NOMO-1 treated with dmso at 0.1 percent for 144 hours (cell line): ENCODE data around the gene POLR3A.

Source experiments
- DNase-seq: peaks from one replicate; lab custom pipeline; 2025; ENCODE audit not compliant: unreplicated experiment; lab: John Stamatoyannopoulos, UW

Gene POLR3A

DNA sequence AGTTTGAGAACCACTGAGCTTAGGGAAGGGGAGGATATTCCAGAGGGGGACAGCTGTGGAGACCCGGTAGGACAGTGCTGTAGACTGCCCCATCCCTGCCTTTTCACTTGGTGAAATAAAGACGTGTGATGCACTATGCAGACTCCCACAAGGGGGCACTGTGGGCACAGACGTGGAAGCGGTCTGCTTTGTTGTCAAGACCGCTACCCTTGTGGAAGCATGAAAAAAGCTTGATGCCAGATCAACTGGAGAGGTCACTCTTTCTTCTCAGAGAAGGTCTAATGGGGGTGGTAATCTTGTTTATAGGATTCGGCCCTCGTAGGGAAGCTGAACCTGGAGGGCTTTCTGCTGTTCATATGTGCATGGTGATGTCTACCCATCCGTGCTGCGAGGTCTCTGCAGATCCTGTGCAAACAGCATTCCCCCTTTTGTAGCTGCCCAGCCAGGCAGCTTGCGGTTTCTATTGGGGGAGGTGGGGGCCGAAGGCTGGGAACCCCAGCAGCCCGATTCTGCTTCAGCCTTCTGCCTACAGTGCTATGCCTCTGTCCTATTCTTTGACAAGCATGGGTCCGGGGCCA, 18.1 kb upstream of the POLR3A start:
- DNase-seq, result peak; percentile 19

DNA sequence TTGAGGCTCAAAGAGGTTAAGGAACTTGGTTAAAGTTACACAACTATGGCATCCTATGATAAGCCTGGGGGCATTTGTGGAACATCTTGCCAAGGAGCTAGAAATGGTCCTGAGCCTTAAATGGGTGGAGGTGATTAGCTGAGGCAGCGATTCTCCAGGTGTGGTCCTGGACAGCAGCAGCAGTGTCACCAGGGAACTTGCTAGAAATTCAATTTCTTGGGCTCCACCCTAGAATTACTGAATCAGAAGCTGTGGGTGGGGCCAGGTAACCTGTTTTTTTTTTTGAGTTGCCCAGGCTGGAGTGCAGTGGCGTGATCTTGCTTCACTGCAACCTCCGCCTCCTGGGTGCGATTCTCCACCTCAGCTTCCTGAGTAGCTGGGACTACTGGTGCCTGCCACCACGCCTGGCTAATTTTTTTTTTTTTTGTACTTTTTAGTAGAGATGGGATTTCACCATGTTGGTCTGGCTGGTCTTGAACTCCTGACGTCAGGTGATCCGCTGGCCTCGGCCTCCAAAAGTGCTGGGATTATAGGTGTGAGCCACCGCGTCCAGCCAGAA, 17.5 kb upstream of the POLR3A start:
- no peak for DNase-seq

DNA sequence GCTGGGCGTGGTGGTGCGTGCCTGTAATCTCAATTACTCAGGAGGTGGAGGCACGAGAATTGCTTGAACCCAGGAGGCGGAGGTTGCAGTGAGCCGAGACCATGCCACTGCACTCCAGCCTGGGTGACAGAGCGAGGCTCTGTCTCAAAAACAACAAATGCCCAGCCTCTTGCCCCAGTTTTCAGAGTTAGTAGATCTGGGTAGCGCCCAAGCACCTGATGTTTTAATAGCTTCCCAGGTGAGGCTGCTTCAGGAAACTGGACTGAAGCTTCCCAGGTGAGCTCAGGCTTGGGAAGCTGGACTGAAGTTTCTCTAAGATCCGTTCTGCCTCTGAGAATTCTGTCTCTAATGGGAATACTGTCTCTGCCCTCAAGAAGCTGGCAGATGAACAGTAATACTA, 16.5 kb upstream of the POLR3A start:
- DNase-seq, result no peak

DNA sequence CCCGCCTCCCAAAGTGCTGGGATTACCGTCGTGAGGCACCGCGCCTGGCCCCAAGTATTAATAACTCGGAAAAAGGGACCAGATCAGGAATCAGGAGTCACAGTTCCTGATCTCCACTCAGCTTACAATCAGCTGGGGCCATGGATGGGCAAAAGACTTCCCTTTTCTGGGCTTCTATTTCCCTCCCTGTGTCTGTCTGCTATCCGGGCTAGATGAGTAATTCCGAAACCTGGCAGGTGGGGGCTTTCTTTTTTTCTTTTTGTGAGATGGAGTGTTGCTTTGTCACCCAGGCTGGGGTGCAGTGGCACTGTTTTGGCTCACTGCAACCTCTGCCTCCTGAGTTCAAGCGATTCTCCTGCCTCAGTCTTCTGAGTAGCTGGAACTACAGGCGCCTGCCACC, 15.9 kb upstream of the POLR3A start:
- peak; percentile 46 for DNase-seq

DNA sequence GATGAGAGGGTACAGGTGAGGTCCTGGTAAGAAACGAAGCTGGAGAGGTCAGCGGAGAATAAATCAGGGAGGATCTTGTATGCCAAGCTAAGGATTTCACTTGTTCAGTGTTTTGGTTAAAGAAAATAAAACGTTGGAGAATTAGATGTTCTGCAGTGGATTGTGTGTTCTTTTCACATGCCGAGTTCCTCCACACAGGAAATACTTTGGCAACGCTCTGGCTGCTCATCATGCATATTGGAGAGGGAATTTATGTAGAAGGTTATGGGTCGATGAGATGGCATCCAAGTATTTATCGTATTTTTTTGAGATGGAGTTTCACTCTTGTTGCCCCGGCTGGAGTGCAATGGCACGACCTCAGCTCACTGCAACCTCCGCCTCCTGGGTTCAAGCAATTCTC, 15.4 kb upstream of the POLR3A start:
- no peak for DNase-seq

DNA sequence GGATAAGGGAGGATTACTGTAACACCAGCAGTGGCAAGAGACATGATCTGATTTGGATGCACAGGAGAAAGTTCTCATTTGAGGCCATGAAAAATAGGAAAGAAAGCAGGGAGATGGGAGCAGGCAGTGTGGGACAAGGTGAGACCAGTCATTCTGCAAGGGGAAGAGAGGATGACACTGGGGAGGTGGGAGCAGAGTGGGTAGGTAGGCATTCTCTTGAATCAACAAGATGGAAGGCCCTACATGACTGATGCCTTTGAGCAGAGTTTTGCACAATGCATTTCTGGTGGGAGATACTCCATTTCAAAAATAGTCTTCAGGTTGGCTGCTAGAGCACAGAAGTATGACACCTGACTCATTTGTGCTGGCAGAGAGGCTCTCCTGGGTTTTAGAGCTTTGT, 14.9 kb upstream of the POLR3A start:
- no peak for DNase-seq

DNA sequence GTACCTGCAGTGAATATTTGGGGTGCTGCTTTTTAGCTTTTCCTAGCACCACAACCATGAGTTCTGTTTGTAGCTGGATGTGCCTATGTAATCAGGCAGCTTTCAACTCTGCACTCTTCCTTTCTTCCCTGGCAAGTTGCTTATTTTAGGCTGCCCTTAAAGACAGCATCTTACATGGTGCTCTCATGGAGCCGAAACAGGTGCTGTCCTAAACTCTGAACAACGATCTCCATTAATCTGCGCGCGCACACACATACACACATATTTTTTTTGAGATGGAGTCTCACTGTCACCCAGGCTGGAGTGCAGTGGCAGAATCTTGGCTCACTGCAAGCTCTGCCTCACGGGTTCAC, 13.4 kb upstream of the POLR3A start:
- no peak for DNase-seq

DNA sequence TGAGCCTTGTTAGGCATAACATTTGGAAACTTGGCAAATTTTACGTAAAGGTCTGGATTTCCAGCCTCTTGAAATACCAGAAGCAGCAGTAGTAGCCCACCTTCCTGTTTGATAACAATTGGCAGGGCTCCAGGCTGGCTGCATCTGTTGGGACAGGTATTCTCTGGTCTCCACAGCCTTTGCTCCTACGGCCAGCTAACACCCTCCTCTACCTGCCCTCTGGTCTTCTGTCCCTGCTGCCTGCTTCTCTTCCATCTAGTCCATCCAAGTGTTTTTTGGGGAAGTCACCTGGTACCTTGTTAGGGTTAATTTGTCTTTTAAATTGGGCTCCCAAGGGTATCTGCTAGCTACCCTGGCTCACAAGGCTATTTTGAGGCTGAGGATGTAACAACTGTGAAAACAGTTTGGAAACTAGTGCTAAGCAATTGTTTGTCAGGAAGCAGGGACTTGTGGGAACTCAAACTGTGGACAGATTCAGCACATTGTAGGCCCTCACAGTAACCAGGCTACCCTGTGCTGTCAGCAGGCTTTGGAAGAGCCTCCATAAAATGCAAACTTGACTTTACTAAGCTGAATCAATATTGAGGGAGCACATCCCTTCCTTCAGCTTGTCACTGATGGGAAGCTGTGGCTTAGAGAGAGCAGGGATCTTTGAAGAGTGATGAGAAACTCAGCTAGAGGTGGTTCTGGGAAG, 12.9 kb upstream of the POLR3A start:
- DNase-seq, result no peak

DNA sequence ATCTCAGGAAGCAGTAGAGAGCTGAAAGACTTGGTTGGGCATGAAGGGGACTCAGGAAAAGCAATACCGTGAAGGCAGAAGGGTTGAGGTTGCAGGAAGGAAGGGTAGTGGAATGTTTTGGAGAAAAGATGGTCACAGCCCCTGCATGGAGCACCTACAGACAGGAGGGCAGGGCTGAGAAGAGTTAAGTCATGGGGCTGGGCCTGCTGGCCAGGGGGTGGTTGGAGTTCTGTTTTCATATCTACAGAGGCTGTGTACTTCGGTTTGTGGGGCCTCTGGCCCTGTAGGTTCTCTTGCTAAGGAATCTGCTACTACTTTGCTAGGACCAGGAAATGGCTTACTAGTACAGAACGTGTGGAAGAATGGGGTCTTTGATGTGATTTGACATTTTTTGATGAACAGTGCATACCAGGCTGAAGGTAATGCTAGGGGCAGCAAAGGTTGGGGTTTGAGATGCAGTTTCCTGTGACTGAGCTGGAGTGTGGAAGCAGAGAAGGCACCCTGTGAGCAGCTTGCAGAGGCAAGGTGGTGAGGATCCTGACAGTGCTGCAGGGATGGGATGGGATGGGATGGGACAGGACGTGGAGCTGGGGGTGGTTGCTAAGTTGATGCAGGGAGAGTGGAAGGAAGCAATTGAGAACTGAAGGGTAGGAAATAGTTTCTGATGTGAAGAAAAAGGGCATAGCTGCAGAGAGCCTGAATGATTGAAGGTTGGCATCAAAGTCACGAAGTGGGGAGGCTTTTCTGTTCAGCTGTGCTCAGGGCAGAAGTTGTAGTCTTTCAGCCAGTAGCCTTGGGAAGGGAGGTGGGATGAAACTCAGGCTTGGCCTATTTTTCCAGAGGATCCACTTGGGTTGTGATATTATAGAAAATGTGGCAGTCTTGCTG, 12.1 kb upstream of the POLR3A start:
- no peak for DNase-seq

DNA sequence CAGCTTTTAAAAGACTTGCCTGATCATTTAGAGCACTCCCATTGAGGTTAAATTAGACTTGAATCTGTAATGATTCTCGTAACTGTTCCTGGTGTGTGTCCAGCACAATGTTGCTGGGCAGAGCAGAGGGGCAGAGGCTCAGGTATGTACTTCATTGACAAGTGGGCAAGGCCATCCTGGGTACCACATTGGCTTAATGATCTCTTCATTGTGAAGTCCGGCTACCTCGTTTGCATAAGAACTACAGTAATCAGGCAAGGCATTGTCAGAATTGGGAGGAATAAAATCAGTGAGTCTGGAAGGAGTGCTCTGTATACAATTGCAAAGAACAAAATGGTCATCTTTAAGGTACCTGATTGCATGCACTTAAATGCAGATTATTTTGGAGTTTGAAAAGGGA, 10.4 kb upstream of the POLR3A start:
- no peak for DNase-seq

DNA sequence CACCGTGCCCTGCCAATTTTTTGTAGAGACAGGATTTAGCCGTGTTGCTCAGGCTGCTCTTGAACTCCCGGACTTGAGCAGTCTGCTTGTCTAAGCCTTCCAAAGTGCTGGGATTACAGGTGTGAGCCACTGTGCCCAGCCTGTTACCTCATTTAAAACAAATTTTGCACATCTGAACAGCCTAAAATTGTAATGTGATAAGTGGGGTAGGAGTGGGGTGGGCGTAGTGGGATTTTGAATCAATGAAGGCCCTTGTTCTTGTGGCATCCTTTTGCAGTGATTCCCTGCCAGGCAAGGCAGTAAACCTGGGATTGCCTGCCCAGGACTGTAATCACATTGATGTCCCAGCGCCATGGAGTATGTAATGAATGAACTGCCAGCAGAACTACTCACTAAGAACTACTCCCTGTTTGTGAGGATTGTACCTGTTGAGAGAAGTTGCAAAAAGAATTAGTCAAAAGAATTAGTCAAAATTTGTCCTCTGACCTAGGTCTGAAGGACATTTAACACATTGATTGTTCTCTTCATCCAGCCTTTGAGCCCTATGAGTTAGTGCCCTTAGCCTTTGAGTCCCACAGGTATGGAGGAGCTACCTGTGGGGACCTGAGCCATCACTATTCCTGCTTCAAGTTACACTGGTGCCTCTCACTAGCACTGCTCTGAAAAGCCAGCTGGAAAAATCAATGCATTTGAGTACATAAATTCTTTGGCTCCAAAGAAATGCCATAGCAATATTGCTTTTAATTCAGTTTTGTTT, 9.7 kb upstream of the POLR3A start:
- no peak for DNase-seq

DNA sequence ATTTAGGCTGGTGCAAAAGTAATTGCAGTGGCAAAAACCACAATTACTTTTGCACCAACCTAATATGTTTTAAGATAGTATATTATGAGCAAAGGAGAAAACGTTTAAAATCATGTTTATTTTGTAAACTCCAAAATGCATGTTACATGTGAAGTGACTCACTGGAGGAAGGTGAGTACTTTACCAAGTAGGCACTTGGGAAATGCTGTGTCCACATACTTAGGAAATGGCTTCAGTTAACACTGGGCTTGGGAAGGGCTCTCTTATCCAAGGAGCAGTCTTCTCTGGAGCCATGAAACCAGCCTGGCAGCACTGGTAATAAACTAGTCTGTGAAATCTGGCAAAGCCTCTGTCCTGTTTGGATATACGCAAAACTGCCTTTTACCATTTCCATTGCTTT, 8.8 kb upstream of the POLR3A start:
- no peak for DNase-seq

DNA sequence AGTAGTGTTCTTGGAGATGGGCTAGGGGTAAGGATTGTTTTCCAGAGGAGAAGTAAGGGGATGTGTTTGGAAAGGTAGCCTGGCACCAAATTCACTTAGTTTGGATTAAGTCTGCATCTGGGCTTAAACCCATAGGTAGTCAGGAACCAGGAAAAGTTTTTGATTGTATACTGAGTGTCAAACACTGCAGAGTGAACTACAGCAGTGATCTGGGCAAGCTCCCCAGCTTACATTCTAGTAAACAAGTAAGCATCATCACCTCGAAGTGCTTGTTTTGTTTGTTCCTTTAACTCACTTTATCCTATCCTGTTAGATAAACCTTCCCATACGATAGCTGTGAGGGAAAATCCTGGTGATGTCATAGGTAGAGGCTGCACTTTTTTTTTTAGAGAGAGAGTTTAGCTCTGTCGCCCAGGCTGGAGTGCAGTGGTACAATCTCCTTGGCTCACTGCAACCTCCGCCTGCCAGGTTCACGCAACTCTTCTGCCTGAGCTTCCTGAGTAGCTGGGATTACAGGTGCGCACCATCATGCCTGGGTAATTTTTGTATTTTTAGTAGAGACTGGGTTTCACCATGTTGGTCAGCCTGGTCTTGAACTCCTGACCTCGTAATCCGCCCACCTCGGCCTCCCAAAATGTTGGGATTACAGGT, 6.7 kb upstream of the POLR3A start:
- DNase-seq, result no peak

DNA sequence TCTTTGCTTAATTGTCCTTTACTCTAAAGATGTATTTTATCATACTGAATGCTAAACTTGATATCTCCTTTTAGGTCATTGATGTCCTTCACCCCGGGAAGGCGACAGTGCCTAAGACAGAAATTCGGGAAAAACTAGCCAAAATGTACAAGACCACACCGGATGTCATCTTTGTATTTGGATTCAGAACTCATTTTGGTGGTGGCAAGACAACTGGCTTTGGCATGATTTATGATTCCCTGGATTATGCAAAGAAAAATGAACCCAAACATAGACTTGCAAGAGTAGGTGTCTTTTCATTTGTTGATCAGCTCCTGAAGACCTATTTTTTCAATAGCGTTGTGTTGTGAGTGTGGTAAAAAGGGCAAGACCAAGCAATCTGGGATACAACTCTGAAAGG, 6.1 kb upstream of the POLR3A start:
- no peak for DNase-seq

DNA sequence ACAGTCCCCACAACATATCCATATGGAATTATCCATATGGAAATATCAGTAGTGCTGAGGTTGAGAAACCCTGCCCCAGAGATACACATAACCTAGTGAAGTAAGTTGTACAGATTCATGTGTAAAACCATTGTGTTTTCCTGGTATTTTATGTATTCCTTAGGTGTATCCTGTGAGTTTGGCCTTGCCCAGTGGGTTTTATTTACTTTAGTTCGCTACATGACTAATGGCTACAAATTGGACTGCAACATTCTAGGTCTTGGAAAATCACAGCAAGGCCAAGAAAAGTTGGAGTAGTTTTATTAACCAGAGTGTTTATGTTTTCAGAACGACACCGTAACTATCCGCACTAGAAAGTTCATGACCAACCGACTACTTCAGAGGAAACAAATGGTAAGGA, 5.7 kb upstream of the POLR3A start:
- DNase-seq, result no peak

DNA sequence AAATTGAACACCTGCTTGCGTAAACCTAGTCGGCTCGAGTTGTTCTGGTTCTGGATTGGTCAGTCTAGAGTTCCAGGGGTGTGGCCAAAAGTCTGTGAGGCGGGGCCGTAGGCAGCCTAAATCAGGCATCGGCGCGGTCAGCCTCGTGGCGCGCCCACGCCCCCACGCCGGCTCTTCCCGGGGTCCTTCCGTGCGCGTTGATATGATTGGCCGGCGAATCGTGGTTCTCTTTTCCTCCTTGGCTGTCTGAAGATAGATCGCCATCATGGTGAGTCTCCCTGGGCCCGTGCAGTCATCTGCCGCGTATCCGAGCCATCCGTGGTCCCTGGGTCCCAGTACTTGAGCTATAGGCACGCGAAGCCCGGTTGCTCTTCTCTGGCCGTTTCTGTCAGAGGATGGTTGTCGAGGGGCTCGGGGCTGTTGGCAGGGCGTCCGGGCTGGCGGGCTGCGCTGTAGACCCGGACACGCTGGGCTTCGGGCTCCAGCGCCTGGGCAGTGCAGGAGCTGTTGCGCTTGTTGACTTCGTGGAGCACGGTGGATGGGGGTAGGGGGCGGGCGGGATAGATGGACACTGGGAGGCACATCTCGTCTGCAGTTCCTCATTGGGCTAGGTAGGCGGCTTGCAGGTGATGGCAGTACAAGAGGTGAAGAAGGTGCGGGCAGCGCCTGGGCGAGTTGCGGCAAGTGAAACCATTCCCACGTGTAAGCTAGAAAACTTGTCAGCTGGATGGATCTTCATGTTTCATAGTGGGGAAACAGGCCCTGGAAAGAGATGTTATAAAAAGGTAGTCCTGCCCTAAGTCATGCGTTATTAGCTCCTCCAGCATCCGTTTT, 4.5 kb upstream of the POLR3A start, which contains the start of gene RPS24:
TSS of gene RPS24 (plus strand) at position 227 of the 834 bp plus-strand sequence. CDS start at position 266, 39 bp downstream.
- DNase-seq, result peak; percentile 98

DNA sequence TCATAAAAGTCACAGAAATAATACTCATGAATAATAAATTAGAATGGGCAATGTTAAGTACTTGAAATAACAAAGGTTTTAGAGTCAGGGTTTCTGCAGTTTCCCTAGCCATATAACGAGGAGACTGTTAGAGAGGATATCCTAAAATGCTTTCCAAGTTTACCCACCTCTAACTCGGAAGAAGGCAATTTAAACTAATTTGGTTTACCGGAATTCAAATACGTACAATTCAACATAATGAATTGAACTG, 4.0 kb upstream of the POLR3A start:
- no peak for DNase-seq

DNA sequence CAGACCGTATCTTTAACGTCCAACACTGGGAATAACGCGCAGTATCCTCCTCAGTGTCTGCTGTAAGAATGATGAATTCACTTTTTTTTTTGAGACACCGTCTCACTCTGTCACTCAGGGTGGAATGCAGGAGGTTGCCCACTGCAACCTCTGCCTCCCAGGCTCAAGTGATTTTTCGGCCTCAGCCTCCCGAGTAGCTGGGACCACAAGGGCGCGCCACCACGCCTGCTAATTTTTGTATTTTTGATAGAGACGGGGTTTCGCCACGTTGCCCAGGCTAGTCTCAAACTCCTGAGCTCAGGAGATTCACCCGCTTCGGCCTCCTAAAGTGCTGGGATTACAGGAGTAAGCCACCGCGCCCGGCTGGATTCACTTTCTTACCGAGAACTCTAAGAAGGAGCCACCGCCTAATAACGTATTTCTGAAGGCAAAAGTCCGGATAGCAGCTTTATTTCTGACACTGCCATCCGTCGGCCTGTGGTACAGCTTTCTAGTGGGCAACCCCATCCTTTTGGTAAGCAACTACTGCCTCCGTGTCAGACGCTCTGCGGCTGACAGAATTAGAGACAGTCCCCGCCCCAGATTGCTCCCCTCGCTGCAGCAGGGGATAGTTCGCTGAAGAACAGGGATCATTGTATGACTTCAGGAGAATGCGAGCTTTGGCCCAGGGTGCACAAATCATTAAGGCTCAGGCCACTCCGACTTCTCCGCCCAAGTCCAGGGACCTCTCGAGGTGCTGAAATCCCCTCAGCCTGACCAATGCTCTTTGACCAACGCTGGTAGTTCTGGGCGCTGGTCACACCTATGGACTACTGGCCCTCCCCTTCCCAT, 662 bp downstream of the POLR3A start:
- no peak for DNase-seq

DNA sequence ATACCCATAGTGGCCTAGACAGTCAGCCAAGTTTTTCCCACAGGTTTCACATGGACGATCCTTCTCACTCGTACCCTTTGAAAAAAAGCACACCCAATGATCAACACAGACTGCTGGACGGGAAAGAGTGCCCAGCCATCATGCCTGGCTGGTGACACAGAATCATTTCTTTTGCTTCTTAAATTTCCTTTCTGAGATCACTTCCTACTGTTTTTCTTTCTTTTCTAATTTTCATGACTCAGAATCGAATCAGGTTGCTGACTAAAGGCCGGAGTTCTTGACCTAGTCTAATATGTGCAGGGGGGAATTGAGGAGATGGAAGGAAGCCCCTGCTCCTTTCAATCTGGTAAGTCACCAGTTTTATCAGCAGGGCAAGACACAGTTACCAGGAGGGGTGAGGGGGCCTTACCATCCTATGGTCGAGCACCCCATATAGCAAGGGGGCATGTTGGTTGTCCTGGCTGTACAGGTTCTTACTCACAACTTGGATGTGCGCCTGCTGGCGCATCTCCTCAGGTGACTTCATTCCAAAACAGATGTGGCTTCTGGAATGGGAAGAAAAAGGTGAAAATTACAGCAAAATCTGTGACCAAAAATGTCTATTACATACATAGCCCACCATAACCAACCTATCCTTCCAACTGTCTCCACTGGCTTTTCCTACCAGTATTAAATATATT, 3.5 kb downstream of the POLR3A start:
- no peak for DNase-seq
